ENCODE measurements around the gene ADARB1.

The ADARB1 gene

GRCh38 chr21:45079351-45079750 lies 5.0 kb downstream of the ADARB1 start:
- DNase-seq = no peak

GRCh38 chr21:45080232-45080631 lies 5.9 kb downstream of the ADARB1 start:
- no peak for DNase-seq

GRCh38 chr21:45080639-45081414 lies 6.4 kb downstream of the ADARB1 start:
- peak; percentile 45 for DNase-seq

GRCh38 chr21:45081636-45082035 lies 7.3 kb downstream of the ADARB1 start:
- DNase-seq = no peak

GRCh38 chr21:45082736-45083135 lies 8.4 kb downstream of the ADARB1 start:
- no peak for DNase-seq

GRCh38 chr21:45084121-45084520 lies 9.7 kb downstream of the ADARB1 start:
- no peak for DNase-seq

- DNase-seq = no peak
Measured at GRCh38 chr21:45084881-45085536, 10.6 kb downstream of the ADARB1 start.

GRCh38 chr21:45085700-45086099 lies 11.3 kb downstream of the ADARB1 start:
- no peak for DNase-seq

GRCh38 chr21:45086337-45086958 lies 12.1 kb downstream of the ADARB1 start:
- DNase-seq = no peak

GRCh38 chr21:45087022-45087823 lies 12.8 kb downstream of the ADARB1 start:
- DNase-seq = no peak

GRCh38 chr21:45088116-45088515 lies 13.7 kb downstream of the ADARB1 start:
- no peak for DNase-seq

GRCh38 chr21:45088729-45089128 lies 14.3 kb downstream of the ADARB1 start:
- DNase-seq = no peak

GRCh38 chr21:45089964-45090363 lies 15.6 kb downstream of the ADARB1 start:
- DNase-seq = no peak

GRCh38 chr21:45090966-45091365 lies 16.6 kb downstream of the ADARB1 start:
- no peak for DNase-seq

GRCh38 chr21:45091550-45092322 lies 17.4 kb downstream of the ADARB1 start:
- DNase-seq = no peak

GRCh38 chr21:45093035-45093532 lies 18.7 kb downstream of the ADARB1 start:
- DNase-seq = no peak

- no peak for DNase-seq
Measured at GRCh38 chr21:45094412-45094811, 20.0 kb downstream of the ADARB1 start.

- DNase-seq = no peak
Measured at GRCh38 chr21:45095505-45095904, 21.1 kb downstream of the ADARB1 start.

- DNase-seq = no peak
Measured at GRCh38 chr21:45096217-45096616, 21.8 kb downstream of the ADARB1 start.

- no peak for DNase-seq
Measured at GRCh38 chr21:45097827-45098387, 23.5 kb downstream of the ADARB1 start.

- DNase-seq = no peak
Measured at GRCh38 chr21:45098867-45099266, 24.5 kb downstream of the ADARB1 start.

GRCh38 chr21:45099571-45099970 lies 25.2 kb downstream of the ADARB1 start:
- DNase-seq = no peak
